Measurements from ENCODE around the gene FOXD1. TPM values are rescaled to one million over a fixed set of nuclear protein-coding genes. Genes with fewer than 3 reads are reported as not detected.

FOXD1 gene
- total RNA-seq (2022) (6.4 and 7.8 TPM in 2 replicates), Bru-seq, nascent RNA (percentile 39 among the genes with signal in this experiment), BruChase-seq, experiment 1, labeled RNA remaining after a 6-hour chase (percentile 52 among the genes with signal in this experiment), BruChase-seq, experiment 2, labeled RNA remaining after a 2-hour chase (percentile 71 among the genes with signal in this experiment)
- long read RNA-seq, transcript FOXD1-201 (2 exons, 406 nt) = major isoform, 5 of 5 reads
- long read RNA-seq, partial matches to known transcripts = 0 of 5 reads
- long read RNA-seq, other reads (novel, unspliced or antisense) = 0 of 5 reads

DNA sequence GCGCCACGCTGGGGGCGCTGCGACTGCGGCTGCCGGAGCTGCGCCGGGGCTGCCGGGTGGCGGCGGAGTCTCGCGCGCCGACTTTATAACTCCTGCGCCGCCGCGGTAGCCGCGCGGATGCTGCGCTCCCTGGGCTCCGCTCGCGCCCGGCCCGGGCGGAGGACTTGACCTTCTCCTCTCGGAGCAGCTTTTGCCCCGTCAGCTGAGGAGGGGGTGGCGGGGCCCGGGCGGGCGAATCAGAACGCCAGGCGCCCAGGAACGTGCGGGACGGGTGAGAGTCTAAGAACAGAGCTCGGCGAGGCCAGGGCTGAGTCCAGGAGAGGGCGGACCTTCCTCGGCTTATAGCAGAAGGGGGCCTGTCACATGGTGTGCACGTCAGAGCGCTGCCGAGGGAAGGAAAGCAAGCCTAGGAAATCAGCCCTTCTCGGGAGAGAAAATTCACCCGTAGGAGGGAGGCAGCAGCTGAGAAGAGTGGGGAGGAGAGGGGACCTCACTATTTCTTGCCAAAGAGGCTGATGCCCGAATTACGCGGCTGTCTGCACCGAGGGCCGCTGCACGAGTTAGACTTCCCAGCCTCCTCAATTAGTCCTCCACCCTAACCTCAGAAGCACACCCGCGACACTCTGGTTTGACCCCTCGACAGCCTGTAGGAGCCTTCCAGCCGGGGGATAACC lies at the start of gene FOXD1:
Gene FOXD1 (minus strand): TSS at position 315 of the 674 bp plus-strand sequence. CDS start 415 bp downstream, outside the sequence.
- BruUV-seq (replicated peaks) = no TSS peak
- no peaks in the 10 kb centered on the region for H3K9me3 Mint-ChIP-seq (ENCODE audit: low read depth, unreplicated experiment)
- DNase-seq = peak; percentile 89
- intact Hi-C loops (cut with micrococcal nuclease; ENCODE audit: unreplicated experiment) = loop anchor here (5.0 kb wide), 1 partner anchor 76 kb away; no protein-coding TSS in a partner anchor
- TF ChIP-seq CTCF (IDR thresholded peaks at IDR 0.05; ENCODE audit: unreplicated experiment) = no peak
- peak within 1 kb of the TSS; percentile 49 for H3K27ac Mint-ChIP-seq (ENCODE audit: unreplicated experiment)
- peaks cover 40% of the 10 kb centered on the region for H3K27me3 Mint-ChIP-seq (ENCODE audit: unreplicated experiment)
- H3K4me3 Mint-ChIP-seq (ENCODE audit: low read depth, unreplicated experiment) = peak within 1 kb of the TSS; percentile 83
- CTCF ChIA-PET = interaction anchor here (0.6 to 1.6 kb wide), 5 partner anchors 71 to 247 kb away, joined by 3 to 15 read pairs (median 4); no protein-coding TSS in a partner anchor
- H3K4me1 Mint-ChIP-seq (ENCODE audit: low read depth, unreplicated experiment) = peaks cover 10% of the 10 kb centered on the region
- H3K36me3 Mint-ChIP-seq (ENCODE audit: insufficient read depth, unreplicated experiment) = peaks cover 36% of the 10 kb centered on the region

- TSS peak; percentile 93 for BruUV-seq (replicated peaks)
- DNase-seq = no peak
- H3K36me3 Mint-ChIP-seq (ENCODE audit: insufficient read depth, unreplicated experiment) = peaks cover 51% of the 10 kb centered on the region
- TF ChIP-seq CTCF (IDR thresholded peaks at IDR 0.05; ENCODE audit: unreplicated experiment) = no peak
- intact Hi-C loops (cut with micrococcal nuclease; ENCODE audit: unreplicated experiment) = loop anchor here (2.0 to 5.0 kb wide), 2 partner anchors 43 to 45 kb away; no protein-coding TSS in a partner anchor
- H3K27me3 Mint-ChIP-seq (ENCODE audit: unreplicated experiment) = no peaks in the 10 kb centered on the region
- peaks cover 13% of the 10 kb centered on the region for H3K4me1 Mint-ChIP-seq (ENCODE audit: low read depth, unreplicated experiment)
- no peaks in the 10 kb centered on the region for H3K9me3 Mint-ChIP-seq (ENCODE audit: low read depth, unreplicated experiment)
- CTCF ChIA-PET = interaction anchor here (0.6 to 1.9 kb wide), 4 partner anchors 43 to 1043 kb away, joined by 3 to 7 read pairs (median 6); no protein-coding TSS in a partner anchor
- peak overlapping the region; percentile 98 for H3K27ac Mint-ChIP-seq (ENCODE audit: unreplicated experiment)
- peak overlapping the region; percentile 96 for H3K4me3 Mint-ChIP-seq (ENCODE audit: low read depth, unreplicated experiment)
These were observed 49.0 kb upstream of the FOXD1 start for GRCh38 chr5:73497497-73498056.

GRCh38 chr5:73496984-73497457 lies 48.4 kb upstream of the FOXD1 start:
- Mint-ChIP-seq H3K36me3 (ENCODE audit: insufficient read depth, unreplicated experiment) (peaks cover 45% of the 10 kb centered on the region), H3K27me3 (ENCODE audit: unreplicated experiment) (no peaks in the 10 kb centered on the region), H3K4me1 (ENCODE audit: low read depth, unreplicated experiment) (peaks cover 13% of the 10 kb centered on the region), H3K4me3 (ENCODE audit: low read depth, unreplicated experiment) (peak overlapping the region; percentile 33), H3K9me3 (ENCODE audit: low read depth, unreplicated experiment) (no peaks in the 10 kb centered on the region), H3K27ac (ENCODE audit: unreplicated experiment) (peak overlapping the region; percentile 76)
- CTCF ChIA-PET = interaction anchor here (0.6 to 2.1 kb wide), 8 partner anchors 17 to 1044 kb away, joined by 3 to 11 read pairs (median 4); no protein-coding TSS in a partner anchor
- no TSS peak for BruUV-seq (replicated peaks)
- peak; percentile 60 for TF ChIP-seq CTCF (IDR thresholded peaks at IDR 0.05; ENCODE audit: unreplicated experiment)
- DNase-seq = no peak
- intact Hi-C loops (cut with micrococcal nuclease; ENCODE audit: unreplicated experiment) = loop anchor here (2.0 to 5.0 kb wide), 2 partner anchors 44 to 45 kb away; no protein-coding TSS in a partner anchor

GRCh38 chr5:73495772-73496335 lies 47.3 kb upstream of the FOXD1 start:
- no TSS peak for BruUV-seq (replicated peaks)
- no peak overlapping the region for H3K4me3 Mint-ChIP-seq (ENCODE audit: low read depth, unreplicated experiment)
- peaks cover 3% of the 10 kb centered on the region for H3K4me1 Mint-ChIP-seq (ENCODE audit: low read depth, unreplicated experiment)
- intact Hi-C loops (cut with micrococcal nuclease; ENCODE audit: unreplicated experiment) = loop anchor here (2.0 to 5.0 kb wide), 2 partner anchors 44 to 45 kb away; no protein-coding TSS in a partner anchor
- H3K36me3 Mint-ChIP-seq (ENCODE audit: insufficient read depth, unreplicated experiment) = peaks cover 33% of the 10 kb centered on the region
- CTCF ChIA-PET = interaction anchor here (0.6 to 2.1 kb wide), 7 partner anchors 41 to 1315 kb away, joined by 3 to 11 read pairs (median 4); no protein-coding TSS in a partner anchor
- TF ChIP-seq CTCF (IDR thresholded peaks at IDR 0.05; ENCODE audit: unreplicated experiment) = no peak
- no peaks in the 10 kb centered on the region for H3K9me3 Mint-ChIP-seq (ENCODE audit: low read depth, unreplicated experiment)
- DNase-seq = no peak
- H3K27me3 Mint-ChIP-seq (ENCODE audit: unreplicated experiment) = no peaks in the 10 kb centered on the region
- H3K27ac Mint-ChIP-seq (ENCODE audit: unreplicated experiment) = no peak overlapping the region

Measured in Calu3 (cell line).